DMS 273 (cell line): Measurements from ENCODE around the gene SIAE.

Source experiments
- DNase-seq: peaks from one replicate; lab custom pipeline; 2025; ENCODE audit not compliant: unreplicated experiment; lab: John Stamatoyannopoulos, UW

SIAE gene, protein sequence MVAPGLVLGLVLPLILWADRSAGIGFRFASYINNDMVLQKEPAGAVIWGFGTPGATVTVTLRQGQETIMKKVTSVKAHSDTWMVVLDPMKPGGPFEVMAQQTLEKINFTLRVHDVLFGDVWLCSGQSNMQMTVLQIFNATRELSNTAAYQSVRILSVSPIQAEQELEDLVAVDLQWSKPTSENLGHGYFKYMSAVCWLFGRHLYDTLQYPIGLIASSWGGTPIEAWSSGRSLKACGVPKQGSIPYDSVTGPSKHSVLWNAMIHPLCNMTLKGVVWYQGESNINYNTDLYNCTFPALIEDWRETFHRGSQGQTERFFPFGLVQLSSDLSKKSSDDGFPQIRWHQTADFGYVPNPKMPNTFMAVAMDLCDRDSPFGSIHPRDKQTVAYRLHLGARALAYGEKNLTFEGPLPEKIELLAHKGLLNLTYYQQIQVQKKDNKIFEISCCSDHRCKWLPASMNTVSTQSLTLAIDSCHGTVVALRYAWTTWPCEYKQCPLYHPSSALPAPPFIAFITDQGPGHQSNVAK

DNA sequence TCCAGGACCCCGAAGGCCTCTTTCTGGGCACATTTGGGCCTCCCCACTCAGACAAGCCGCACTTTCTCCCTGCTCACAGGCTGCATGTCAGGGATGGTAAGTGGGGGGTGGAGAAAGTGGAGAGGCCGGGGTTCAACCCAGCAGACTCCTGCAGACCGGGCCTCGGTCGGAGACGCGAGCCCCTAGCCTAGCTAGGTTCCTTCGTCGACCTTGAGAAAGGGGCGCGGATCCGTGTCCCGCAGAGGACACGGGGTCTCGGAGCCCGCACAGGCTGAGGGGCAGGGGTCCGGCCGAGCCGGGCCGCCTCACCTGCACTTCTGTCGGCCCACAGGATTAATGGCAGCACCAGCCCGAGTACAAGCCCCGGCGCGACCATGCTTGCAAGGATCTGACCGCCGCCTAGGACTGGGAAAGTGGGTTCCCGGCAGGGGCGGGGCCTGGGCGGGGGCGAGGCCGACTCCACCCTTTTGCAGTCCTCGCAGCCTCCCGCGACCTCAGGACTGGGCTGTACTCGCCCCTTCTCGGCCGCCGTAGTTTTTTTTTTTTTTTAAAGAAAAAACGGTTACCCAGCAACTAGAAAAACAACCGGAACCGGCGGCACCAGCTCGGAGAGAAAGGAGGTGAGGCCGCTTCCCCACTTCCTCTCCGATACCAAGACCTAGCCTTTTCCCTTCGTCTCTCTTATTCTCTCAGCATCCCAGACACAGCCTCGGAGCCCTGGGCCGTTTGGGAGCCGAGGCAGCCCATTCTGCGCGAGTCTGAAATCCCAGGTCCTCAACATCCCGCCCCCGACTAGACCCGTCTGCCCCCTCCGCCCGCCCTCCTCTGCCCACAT, at the start of gene SIAE, which contains the start of gene SPA17:
SIAE (minus strand) TSS at position 407 of the 835 bp plus-strand sequence; CDS start at position 376, 31 bp downstream.
SPA17 (plus strand) TSS at position 572 of the 835 bp plus-strand sequence. CDS start 1,361 bp downstream, outside the sequence.
- peak; percentile 93 for DNase-seq

DNA sequence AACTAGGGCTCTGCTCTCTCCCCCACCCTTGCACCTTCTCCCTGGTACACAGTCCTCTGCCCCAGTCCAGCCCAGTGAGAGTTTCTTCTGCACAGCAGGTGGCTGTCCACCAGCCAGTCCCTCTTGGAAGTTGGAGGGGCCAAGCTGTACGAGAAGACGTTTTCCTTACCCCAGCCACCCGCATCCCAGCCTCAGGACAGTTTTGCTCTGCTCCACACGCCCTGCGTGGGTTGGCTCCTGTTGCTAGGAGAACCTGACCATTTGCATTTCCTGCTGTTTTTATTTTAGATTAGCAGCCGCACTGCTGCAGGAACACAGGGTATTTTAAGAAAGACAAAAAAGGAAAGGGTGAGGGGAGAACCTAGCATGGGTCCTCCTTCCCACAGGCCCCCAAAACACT, 48.6 kb upstream of the SIAE start:
- no peak for DNase-seq

DNA sequence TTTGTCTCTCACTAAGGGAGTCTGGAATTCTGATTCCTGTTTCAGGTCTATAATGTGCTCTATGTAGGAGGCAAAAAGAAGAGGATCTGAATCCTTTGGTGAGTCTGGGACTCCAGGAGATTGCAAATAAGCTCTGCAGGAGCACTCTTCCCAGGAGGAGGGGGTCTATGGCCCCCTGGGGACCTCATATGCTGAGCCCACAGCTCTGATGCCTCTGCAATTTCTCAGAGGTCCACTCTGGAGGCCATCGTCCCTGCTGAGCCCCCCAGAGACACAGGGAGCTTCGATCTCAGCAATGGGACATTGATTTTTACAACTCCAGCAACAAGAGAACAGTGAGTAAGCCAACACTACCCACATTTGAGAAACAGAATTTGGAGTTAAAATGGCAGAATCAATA, 46.0 kb upstream of the SIAE start:
- no peak for DNase-seq

DNA sequence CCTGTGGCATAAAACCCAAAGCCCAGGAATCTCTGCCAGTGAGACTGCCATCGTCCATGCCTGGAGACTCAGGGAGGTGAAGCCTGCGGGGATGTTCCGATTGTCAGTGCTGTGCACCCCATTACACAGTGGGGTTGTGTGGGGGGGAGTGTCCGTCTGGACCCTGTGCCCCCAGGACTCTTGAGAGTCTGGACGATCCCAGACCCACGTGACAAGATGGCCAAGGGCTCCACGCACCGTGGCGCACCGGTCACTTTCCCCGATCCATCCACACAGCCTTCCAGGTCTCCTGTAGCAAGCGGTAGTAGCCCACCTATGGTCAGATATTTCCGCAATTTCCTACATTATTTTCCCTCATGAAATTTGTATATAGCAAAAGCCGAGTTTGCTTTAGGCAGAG, 45.3 kb upstream of the SIAE start:
- no peak for DNase-seq

DNA sequence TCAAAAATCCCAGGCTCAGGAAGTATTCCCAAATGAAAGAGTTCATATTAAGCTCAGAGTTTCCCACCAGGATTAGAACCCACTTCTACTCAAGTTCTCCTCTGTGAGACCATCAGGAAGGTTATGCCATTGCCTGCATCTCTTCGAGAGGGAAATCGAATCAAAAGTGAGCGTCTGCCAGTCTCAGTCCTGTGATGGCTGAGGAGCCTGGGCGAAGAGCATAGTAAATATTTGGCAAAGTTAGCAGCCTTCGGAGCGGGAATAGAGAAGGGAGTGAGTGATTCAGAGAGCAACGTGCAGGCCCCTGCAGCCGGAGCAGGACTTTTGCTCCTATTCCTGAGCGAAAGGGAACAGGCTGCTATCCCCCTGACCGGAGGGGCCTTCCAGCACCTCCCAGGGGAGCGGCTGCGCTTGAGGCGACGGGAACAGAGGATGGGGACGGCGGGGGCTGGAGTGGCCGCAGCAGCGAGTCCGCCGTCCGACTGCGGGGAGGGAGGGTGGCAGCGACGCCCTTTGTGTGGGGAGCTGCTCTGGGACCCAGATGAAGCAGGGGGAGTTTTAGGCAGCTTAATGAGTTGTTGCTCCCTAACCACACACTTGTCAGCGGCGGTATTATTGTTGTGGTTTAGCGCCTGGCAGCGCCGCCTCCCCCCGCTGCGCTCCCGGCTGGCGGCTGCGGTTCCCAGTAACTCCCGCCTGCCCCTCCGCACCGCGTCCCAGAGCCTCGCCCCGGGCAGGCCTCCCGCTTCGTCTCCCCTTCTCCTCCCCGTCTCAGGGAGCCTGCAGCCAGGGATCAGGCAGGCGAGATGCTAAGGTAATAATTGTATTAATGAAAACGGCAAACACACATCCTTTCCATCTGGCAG, 44.5 kb upstream of the SIAE start:
- DNase-seq = peak; percentile 71

DNA sequence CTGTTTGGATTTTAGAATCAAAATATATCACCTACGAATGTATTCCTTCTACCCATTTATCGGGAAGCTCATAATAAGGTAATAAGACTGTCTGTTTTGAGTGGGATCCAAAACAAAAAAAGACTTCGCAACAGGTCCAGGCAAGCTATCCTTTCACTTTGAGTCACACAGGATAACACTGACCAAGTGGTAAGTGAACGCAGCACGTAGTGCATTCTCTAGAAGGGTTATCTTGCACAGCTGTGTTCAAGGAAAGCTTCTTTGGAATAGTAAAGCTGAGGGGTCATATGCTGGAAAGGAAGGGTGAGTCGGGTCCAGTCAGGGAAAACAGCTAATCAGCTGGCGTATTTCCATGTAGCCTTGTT, 43.9 kb upstream of the SIAE start:
- DNase-seq = peak; percentile 41

DNA sequence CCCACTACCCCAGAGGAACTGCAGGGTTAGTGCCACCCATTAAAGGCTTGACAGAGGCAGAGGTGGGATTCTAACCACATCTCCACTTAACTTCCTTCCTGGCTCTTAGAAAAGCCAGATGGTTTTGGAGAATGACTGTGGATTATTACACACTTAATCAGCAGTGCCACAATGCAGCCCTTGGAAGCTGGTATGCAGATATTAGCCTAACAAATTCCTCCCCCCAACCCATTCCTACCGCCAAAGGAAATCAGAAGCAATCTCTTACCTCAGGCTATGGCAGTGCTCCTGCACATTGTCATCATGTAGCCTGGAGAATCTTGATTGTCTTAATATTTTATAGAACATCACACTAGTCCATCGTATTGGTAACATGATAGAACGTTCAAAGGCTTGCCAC, 43.1 kb upstream of the SIAE start:
- peak; percentile 43 for DNase-seq

DNA sequence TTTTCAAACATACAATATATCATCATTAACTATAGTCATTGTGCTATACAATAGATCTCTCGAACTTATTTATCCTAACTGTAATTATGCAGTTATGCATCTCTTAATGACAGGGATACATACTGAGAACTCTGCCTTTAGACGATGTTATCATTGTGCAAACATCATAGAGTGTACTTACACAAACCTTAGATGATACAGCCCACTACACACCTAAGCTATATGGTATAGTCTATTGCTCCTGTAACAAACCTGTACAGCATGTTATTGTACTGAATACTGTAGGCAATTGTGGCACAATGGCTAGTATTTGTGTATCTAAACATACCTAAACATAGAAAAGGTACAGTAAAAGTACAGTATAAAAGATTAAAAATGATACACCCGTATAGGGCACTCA, 38.9 kb upstream of the SIAE start:
- DNase-seq = no peak

DNA sequence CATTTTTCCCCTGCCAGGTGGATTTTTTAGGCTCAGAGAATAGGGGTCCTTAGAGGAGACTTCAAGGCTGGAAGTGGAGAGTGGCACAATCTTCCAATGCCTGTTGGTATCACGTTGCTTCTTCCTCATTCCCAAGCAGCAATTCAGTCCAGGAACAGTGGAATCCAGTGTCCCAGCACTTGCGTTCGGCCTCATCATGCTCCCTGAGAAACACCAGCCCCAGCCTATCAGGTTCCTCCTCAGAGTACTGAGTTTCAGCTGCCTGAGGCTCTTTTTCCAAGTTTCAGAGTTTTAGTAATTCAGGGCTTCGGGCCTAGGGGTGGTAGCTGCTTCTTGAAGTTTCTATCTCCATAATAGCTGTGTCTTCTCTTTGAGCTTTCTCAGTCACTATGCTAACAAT, 34.3 kb upstream of the SIAE start:
- no peak for DNase-seq

DNA sequence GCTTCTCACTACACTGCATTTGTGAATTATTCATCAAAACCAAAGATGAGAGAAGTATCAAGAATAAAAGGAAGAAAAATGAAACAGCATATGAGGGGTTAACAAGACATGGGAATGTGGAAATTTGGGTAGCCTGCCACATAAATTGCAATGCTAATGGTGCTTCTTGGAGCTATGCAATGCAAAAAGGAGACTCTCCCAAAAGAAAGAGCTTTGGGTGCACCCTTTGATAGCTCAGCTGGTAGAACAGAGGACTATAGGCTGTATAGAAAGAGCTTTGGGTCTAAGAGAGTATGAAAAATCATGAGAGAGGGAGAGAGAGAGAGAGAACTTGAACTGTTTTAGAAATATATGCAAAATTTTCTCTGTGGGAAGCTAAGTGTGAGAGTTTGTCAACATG, 26.5 kb upstream of the SIAE start:
- no peak for DNase-seq

DNA sequence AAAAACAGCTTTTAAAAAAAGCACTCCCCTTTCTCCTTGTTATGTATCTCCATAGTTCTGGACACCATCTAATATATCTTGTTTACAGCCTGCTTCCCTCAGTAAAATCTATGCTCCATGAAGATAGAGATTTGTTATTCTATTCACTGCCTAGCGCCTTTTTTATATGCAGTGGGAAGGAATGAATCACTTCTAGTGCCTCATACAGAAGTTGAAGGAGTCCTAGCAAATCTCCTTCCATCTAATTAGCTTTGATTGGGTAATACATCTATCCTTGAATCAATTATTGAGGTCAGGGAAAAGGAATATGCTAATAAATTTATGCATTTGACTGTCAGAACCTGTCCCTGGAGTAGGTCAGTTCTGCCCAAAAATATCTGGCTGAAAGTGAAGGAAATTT, 26.0 kb upstream of the SIAE start:
- DNase-seq = no peak

DNA sequence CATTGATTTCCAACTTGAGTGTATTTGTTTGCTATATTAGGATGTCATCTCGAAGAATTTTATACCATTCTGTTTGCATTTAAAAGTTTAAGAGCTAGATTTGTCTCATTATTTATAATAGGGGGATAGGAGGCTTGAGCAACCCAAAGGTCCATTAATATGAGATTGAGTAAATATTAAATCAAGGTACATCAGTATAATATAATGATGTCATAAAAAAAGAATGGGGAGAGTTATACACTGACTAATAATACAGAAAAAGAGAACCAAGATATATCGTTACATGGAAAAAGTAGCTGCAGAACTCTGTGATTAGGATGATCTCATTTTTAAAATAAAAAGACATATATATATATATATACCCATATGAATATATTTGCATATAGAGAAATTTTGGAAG, 19.6 kb upstream of the SIAE start:
- DNase-seq = no peak

DNA sequence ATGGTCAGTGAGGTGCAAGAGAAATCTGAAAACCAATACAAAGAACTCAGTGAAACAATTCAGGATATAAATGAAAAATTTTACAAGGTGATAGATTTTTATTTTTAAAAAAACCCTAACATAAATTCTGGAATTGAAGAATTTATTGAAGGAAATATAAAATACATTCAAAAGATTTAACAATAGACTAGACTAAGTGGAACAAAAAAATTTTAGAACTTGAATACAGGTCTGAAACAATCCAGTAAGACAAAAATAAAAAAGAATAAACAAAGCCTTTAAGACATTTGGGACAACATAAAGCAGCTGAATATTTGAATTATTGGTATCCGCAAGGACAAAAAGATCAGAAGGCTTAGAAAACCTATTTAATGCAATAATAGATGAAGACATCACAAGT, 8.9 kb upstream of the SIAE start:
- DNase-seq = no peak

DNA sequence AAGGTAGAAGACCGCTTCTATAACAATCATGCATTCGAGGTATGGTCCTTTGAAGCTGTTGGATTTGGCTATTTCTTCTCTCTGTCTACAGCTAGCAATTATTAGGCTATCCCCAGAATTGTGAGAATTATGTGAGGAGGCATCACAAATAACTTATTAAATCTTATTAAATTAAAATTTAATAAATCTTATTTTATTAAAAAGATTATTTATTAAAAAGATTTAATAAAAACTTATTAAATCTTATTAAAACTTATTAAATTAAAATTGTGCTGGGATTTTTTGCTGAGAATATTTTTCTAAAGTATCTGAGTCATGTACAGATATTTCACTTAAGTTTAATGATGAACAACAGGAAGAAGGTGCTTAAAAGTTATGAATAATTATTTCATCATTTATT, 7.9 kb upstream of the SIAE start:
- DNase-seq = no peak

DNA sequence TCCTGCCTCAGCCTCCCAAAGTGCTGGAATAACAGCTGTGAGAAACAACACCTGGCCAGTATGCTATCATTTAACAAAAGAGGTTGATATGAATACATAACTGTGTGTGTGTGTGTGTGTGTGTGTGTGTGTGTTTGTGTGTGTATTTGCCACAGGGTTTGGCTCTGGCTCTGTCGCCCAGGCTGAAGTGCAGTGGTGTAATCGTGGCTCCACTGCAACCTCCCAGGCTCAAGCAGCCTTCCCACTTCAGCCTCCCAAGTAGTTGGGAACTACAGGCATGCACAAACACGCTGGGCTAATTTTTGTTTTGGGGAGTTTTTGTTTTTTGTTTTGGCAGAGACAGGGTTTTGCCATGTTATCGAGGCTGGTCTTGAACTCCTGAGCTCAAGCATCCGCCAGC, 4.9 kb upstream of the SIAE start:
- DNase-seq = no peak

DNA sequence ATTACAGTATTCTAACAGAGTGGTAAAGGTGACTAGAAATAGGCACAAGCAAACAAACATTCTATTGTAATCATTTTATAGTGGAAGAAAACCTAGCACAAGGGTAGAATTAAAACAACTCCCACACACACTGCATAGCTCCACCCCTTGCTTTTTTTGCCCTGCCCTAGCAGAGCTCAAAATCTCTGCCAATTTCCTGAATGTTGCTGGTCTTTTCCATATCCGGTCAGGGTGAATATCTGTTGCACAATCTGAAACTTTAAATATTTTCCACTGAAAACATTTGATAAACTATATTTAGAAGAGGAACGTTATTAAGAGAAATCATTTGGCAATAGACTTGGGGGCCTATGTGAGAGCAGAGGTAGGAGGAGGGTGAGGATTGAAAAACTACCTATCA, 2.8 kb upstream of the SIAE start:
- DNase-seq = no peak

DNA sequence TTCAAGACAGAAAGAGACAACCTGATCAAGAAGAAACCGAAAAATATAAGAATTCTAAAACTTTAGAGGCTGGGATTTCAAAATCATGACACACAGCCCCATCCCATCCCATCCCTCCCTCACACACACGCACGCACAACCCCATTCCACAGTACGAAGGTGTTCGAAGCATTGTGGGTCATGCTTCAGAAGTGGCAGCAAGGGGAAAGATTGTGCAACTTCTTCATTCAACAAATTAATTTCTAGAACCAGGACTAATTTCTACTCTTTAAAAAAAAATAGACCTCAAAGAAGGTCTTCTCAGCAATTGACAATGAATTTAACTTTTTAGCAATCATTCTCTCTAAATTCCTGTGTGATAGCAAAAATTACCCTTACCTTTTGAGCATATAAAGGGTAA, 1.0 kb upstream of the SIAE start:
- DNase-seq = no peak

DNA sequence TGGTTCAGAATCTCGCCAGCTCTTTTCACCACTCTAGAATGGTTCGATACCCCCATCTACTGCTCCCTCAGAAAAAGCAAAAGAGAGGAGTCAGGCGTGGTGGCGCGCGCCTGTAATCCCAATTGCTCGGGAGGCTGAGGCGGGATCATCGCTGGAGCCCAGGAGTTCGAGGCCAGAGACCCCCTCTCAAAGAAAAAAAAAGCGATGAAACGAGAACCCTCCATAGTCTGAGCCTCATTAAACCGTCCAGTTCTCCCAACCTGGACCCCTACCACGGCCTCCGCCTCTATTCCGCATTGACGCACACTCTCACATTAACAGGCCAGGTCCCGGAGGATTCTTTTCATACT, 604 bp upstream of the SIAE start:
- no peak for DNase-seq

DNA sequence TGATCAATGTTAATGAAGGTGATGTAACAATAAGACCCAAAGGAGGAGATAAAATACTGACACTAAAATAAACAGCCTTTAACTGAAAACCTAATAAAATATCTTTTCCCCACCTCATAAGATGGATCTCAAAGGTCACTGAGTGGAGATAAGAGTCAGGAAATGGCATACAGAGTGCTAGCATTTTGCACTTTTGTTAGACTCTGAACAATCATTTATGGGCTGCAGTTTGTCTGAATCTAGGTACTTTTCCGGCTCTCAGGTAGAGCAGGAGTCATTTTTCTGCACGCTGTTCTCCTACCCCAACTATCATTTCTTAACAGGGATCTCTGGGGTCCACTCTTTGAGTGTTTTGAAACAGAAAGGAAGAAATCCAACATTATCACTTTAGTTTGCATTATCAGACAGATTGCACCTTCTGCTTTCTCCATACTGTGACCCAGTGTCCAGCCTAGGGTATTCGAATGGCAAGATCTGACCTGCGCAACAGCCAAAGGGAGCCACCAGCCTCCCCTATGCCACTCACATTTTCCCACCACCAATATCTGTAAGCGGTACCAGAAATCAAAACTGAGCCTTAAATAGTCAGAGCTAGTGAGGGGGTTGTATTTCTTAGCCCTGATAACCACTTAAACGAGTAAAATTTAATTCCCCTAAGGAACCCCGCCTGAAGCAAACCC, 863 bp downstream of the SIAE start:
- no peak for DNase-seq

DNA sequence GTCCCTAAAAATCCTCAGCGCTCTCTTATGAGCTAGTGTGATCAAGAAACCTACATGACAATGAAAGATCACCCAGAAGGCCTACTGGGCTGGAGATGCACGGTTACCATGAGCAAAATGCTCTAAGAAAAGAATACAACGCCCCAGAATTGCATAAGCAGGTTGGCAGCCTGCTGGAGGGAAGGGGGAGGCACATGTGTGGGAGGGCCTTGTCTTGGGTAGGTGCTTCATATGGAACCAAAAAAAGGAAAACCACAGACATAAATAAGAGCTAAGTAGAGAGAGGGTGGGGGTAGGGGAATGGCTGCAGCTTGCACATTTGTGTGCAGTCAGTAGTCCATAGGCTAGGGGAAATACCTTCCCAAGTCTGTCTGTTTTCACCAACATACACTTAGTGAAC, 2.8 kb downstream of the SIAE start:
- DNase-seq = peak; percentile 16

DNA sequence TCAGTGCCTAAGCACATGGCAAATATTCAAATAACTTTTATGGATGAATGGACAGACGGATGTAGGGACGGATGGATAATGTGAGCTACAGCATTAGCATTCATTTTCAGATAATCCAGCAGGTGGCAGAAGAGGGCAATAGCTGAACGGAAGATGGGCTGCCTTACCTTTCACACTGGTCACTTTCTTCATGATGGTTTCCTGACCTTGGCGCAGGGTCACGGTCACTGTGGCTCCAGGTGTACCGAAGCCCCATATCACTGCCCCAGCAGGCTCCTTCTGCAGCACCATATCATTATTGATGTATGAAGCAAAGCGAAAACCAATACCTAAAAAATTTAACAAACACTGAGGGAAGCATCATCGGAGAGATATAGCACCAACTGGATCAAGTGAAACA, 4.3 kb downstream of the SIAE start:
- DNase-seq = peak; percentile 43
